ENCODE measurements around the gene FILIP1.

GRCh38 chr6:75402296-75402695 is 91.3 kb downstream of the FILIP1 start:
- no peak for TF ChIP-seq ZNF274 (IDR thresholded peaks at IDR 0.05; ENCODE audit: low read depth, low read length)
- no peak for TF ChIP-seq SUZ12 (IDR thresholded peaks at IDR 0.05; ENCODE audit: extremely low read depth, insufficient read depth, insufficient read length)
- no peak for TF ChIP-seq YY1 (IDR thresholded peaks at IDR 0.05; ENCODE audit: insufficient read depth, insufficient read length)
